GM19438 (cell line): ENCODE measurements around the gene HNRNPL.

Experiments used
- ATAC-seq: cut with Tn5 transposase; IDR thresholded peaks from one replicate; pipeline ENCODE4 v1.9.1; 2021; ENCODE audit warnings: low read depth; ENCODE audit not compliant: unreplicated experiment

HNRNPL gene

GRCh38 chr19:38846097-38846496, 3.7 kb downstream of the HNRNPL start:
- no peak for ATAC-seq

GRCh38 chr19:38845374-38846024, 4.3 kb downstream of the HNRNPL start:
- no peak for ATAC-seq

DNA sequence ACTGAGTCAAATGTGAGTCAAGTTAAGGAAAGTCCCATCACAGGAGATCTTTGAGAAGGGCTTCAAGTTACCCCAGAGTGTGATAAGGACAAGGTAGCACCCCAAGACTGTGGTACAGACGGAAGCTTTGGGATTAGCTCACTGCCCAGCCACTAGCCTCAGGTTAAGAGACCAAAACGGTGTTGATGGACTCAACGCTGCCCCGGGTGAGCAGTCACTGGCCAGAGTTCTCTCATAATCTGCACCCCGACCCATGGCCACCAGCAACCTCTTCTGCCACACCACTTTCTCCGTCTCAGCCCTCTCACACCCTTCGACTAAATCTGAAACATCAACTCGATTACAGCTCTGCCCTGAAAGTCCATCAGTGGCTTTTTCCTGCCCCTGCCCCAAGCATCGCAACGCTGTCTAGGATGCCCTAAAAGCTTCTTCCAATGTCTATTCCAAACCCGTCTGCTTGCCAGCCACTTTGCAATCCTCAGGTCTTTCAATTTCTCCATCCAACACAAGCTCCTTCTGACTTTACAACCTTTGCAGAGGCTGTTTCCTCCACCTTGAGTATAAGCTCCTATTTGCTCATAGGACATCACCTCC, 5.6 kb downstream of the HNRNPL start:
- no peak for ATAC-seq

GRCh38 chr19:38843175-38843758, 6.5 kb downstream of the HNRNPL start:
- no peak for ATAC-seq

DNA sequence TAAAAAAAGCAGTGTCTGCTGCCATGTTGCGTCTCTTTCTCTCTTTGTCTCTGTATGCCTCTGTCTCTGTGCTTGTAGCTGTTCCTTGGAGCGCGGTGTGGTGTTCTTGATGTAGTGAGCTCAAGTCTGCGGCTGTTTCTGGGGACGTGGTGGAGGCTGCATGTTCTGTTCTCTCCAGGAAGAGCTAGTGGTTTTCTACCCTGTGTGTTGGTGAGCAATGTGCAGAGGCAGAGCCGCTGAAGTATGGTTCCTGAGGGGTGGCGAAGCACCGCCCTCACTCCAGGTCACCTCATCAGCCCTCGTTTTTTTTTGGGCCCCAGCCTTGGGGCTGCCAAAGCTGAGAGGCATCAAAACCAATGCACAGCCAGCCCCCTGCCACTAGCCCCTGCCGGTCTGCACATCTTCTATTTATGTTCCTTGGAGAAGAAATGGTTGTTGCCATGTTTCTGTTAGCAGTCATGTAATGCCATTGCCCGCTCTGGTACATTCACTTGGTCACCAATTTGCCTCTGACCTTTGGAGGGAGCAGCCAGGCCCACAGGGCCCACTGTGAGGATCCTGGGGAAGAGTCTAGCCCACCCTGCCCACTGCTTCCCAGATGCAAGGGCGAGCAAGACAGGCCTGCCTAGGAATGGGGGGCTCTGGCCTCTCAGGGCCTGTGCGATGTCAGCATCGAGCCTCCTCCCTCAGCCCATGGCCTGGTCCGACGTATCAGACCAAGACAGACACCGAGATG, 7.2 kb downstream of the HNRNPL start:
- no peak for ATAC-seq

- no peak for ATAC-seq
These were observed 7.9 kb downstream of the HNRNPL start for GRCh38 chr19:38841787-38842438.

DNA sequence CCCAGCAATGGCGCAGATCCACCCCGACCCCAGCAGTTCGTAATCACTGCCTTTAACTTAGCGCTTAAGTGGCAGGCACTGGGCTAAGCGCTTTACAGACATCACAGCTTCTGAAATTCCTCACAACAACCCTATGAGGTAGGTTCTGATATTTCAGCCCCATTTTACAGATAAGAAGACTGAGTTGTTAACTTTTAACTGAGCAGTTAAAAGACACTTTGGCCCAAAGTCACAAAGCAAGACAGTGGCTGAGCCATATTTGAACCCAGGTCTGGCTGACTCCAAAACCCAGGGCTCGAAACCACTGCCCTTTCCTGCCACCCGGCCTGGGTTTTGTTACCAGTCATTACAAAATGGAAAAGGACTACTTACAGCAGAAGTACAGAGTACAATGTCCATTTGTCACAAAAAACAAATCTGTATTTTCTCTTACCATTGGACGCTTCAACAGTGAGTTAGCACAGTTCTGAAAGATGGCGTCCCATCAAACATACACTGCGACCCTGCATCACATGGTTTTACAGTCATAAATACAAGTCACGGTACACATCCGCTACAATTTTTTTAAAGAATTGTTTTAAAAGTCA, 8.5 kb downstream of the HNRNPL start:
- no peak for ATAC-seq

DNA sequence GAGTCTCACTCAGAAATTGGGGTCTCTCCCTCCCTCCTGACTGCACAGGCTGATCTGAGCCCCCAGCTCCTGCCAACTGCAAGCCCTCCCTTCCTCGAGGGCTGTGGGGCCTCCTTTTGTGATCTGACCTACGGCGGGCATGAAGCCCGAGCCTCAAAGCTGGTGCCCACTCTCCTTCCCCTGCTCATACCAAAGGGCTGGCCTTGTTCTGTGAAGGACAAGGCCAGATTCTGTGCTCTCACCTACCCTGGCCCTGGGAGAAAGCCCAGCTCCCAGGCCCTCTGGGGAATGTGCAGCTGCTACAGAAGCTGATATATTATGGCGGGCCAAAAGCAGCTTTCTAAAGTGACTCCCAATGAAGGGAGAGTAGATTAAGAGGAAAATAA, 9.2 kb downstream of the HNRNPL start:
- ATAC-seq = no peak

- ATAC-seq = no peak
These were observed 9.8 kb downstream of the HNRNPL start for GRCh38 chr19:38839816-38840582.

DNA sequence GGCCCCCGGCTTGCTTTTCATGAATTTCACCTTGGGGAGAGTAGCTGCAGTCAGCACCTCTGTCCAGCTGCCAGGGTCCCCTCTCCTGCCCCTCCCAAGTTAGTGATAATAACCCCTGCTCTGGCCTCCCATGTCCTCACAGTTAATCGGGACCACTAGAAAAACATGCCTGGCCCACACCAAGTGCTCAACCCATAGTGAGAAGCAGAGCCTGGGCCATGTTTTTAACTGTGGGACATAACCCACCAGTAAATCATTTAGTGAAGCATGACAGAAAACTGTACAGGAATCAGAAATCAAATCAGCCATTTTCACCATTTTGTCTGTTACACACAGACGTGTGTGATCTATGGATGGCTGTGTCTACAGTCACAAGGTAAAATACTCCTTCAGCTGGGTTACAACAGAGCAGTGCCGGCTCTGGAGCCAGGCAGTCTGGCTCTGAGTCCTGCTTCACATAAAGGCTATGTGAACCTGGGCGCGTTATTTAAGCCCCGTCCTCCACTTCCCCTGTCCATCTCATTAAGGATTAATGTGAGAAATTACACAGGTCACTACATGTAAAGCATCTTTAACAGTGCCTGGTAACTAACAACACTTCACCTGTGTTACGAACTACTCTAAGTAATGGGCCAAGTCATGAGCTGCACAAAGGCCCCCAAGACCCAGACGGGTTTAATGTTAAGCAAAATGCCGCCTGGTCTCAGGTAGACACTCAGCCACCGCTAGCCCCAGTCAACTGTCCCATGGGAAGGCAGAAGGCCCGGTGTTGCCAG, 10.6 kb downstream of the HNRNPL start:
- no peak for ATAC-seq

- ATAC-seq = no peak
These were observed 11.4 kb downstream of the HNRNPL start for GRCh38 chr19:38838208-38838985.

GRCh38 chr19:38837656-38838121, 12.1 kb downstream of the HNRNPL start:
- no peak for ATAC-seq

- no peak for ATAC-seq
These were observed 12.7 kb downstream of the HNRNPL start for GRCh38 chr19:38836983-38837626.

DNA sequence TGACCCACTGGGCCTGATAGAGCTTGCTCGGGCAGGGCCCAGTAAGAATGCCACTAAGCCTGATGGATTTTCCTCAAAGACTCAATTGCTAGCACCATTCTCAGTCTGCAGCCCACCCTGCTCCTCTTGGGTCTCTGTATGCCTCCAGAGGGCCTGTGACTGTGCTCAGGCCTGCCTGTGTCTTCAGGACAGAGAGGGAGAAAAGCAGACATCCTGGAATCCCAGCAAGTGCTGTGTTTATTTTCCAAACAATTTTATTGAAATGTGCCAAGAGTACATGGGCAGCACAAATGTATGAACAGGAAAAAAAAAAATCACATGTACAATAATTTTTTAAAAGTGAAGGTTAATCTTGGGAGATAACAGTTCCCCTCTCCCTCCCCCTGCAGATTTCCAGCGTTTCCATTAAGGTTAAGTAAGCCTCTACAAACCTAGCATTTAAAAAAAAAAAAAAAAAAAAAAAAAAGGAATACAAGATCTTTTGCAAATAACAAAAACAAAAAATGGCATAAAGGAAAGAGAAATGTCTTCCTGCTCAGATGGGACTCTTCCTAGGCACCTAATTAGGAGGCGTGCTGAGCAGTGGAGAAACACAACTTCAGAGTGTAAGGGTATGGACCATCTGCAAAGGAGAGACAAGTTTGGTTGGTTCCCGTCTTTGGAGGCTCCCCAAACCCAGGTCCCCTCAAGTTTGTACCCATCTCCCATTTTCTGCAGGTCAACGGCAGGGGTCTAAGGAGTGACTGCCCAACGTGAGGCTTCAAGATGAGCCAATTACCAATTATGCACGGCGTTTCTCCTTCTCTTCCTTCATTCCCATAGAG, 13.4 kb downstream of the HNRNPL start:
- ATAC-seq = no peak

- no peak for ATAC-seq
These were observed 15.2 kb downstream of the HNRNPL start for GRCh38 chr19:38834590-38834989.

DNA sequence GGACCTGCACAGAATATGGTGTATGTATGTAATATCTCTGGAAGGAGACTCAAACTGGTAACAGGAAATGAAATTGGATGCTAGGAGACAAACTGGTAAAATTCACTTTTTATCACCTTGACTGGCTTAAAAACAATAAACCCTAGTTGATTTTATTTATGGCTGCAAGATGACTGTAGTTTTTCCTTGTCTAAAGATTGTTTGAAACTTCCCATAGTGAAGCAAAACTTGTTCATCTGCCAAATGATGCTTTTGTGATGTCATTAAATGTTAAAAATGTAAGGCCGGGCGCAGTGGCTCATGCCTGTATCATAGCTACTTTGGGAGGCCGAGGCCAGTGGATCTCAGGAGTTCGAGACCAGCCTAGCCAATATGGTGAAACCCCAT, 15.7 kb downstream of the HNRNPL start:
- no peak for ATAC-seq

- no peak for ATAC-seq
These were observed 16.7 kb downstream of the HNRNPL start for GRCh38 chr19:38833092-38833425.
